ENCODE results near the gene ADAMTSL5. TPM values are rescaled to one million over a fixed set of nuclear protein-coding genes. Genes with fewer than 3 reads are reported as not detected.
A peak's percentile ranks its signal among the peaks of the same experiment; 100 is the strongest.

The ADAMTSL5 gene
- total and polyA plus RNA-seq, 9 of the 15 experiments (the other 6 are each of a cell fraction or from before 2014, with no cell fraction given): 1.0 to 11.6 (median 4.1) TPM

DNA sequence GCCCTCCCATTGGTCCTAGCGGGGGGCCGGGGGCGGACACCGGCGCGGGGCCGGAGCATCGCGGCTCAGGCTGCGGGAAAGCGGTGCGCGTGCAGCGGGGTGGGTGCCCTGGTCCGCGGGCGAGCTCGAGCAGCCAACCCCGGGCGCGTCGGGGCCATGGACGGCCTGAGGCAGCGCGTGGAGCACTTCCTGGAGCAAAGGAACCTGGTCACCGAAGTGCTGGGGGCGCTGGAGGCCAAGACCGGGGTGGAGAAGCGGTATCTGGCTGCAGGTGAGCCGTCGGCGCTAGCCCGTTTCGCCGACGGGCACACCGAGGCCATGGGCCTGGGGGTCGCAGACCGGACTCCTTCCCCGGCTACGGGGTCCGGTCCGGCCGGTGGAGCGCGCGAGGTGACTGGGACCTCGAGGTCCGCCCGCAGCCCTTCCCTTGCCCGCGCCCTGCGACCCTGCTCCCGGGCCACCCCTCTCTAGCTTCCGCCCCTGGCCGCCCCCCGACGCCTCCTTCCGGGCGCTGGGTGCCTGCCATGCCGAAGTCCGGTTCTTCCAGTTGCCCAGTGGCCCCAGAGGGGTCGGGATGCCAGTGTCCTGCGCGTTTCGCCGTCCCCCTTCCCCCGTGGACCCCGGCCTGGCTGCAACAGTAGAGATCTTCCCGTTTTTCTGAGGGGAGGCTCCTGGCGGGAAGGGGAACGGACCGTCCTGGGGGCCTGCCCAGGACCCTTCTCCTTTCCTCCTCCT, 21.5 kb downstream of the ADAMTSL5 start, which contains the start of gene REEP6 (continued):
- TF ChIP-seq, protein P1, sequence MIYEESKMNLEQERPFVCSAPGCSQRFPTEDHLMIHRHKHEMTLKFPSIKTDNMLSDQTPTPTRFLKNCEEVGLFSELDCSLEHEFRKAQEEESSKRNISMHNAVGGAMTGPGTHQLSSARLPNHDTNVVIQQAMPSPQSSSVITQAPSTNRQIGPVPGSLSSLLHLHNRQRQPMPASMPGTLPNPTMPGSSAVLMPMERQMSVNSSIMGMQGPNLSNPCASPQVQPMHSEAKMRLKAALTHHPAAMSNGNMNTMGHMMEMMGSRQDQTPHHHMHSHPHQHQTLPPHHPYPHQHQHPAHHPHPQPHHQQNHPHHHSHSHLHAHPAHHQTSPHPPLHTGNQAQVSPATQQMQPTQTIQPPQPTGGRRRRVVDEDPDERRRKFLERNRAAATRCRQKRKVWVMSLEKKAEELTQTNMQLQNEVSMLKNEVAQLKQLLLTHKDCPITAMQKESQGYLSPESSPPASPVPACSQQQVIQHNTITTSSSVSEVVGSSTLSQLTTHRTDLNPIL (CRISPR knock-in tag; IDR thresholded peaks at IDR 0.05): no peak
- TF ChIP-seq, protein P2, sequence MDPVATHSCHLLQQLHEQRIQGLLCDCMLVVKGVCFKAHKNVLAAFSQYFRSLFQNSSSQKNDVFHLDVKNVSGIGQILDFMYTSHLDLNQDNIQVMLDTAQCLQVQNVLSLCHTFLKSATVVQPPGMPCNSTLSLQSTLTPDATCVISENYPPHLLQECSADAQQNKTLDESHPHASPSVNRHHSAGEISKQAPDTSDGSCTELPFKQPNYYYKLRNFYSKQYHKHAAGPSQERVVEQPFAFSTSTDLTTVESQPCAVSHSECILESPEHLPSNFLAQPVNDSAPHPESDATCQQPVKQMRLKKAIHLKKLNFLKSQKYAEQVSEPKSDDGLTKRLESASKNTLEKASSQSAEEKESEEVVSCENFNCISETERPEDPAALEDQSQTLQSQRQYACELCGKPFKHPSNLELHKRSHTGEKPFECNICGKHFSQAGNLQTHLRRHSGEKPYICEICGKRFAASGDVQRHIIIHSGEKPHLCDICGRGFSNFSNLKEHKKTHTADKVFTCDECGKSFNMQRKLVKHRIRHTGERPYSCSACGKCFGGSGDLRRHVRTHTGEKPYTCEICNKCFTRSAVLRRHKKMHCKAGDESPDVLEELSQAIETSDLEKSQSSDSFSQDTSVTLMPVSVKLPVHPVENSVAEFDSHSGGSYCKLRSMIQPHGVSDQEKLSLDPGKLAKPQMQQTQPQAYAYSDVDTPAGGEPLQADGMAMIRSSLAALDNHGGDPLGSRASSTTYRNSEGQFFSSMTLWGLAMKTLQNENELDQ (CRISPR knock-in tag; IDR thresholded peaks at IDR 0.05; ENCODE audit: borderline replicate concordance): no peak
- TF ChIP-seq RUNX1 (IDR thresholded peaks at IDR 0.05; ENCODE audit: low read depth): no peak
- peak in 1 of 2 experiments; percentile 33; a peak in 1 of 4 replicates for TF ChIP-seq HDAC1 (IDR thresholded peaks at IDR 0.05)
- TF ChIP-seq TRIM24 (IDR thresholded peaks at IDR 0.05): peak in 1 of 2 experiments; percentile 31; a peak in 1 of 4 replicates
- TF ChIP-seq, protein P3, sequence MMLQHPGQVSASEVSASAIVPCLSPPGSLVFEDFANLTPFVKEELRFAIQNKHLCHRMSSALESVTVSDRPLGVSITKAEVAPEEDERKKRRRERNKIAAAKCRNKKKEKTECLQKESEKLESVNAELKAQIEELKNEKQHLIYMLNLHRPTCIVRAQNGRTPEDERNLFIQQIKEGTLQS (IDR thresholded peaks at IDR 0.05): no peak
- TF ChIP-seq, protein P3 (CRISPR knock-in tag; conservative IDR thresholded peaks at IDR 0.05): no peak
- TF ChIP-seq RFX5 (IDR thresholded peaks at IDR 0.05; ENCODE audit: low read depth, low read length): no peak
- TF ChIP-seq MEF2D (tag; conservative IDR thresholded peaks at IDR 0.05; ENCODE audit: low read depth): no peak
- TF ChIP-seq CBX1 (IDR thresholded peaks at IDR 0.05; ENCODE audit: low read depth): no peak
- TF ChIP-seq, protein P4, sequence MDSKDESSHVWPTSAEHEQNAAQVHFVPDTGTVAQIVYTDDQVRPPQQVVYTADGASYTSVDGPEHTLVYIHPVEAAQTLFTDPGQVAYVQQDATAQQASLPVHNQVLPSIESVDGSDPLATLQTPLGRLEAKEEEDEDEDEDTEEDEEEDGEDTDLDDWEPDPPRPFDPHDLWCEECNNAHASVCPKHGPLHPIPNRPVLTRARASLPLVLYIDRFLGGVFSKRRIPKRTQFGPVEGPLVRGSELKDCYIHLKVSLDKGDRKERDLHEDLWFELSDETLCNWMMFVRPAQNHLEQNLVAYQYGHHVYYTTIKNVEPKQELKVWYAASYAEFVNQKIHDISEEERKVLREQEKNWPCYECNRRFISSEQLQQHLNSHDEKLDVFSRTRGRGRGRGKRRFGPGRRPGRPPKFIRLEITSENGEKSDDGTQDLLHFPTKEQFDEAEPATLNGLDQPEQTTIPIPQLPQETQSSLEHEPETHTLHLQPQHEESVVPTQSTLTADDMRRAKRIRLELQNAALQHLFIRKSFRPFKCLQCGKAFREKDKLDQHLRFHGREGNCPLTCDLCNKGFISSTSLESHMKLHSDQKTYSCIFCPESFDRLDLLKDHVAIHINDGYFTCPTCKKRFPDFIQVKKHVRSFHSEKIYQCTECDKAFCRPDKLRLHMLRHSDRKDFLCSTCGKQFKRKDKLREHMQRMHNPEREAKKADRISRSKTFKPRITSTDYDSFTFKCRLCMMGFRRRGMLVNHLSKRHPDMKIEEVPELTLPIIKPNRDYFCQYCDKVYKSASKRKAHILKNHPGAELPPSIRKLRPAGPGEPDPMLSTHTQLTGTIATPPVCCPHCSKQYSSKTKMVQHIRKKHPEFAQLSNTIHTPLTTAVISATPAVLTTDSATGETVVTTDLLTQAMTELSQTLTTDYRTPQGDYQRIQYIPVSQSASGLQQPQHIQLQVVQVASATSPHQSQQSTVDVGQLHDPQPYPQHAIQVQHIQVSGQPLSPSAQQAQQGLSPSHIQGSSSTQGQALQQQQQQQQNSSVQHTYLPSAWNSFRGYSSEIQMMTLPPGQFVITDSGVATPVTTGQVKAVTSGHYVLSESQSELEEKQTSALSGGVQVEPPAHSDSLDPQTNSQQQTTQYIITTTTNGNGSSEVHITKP (IDR thresholded peaks at IDR 0.05; ENCODE audit: partially characterized antibody): no peak
- no peak for TF ChIP-seq SRF (CRISPR knock-in tag; IDR thresholded peaks at IDR 0.05)
- TF ChIP-seq, protein P5, sequence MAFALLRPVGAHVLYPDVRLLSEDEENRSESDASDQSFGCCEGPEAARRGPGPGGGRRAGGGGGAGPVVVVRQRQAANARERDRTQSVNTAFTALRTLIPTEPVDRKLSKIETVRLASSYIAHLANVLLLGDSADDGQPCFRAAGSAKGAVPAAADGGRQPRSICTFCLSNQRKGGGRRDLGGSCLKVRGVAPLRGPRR (CRISPR knock-in tag; IDR thresholded peaks at IDR 0.05): no peak
- TF ChIP-seq ZNF431 (CRISPR knock-in tag; IDR thresholded peaks at IDR 0.05): 0 out of 2 replicates have a peak, but pooled peaks have one; percentile 21
- TF ChIP-seq, protein P6, sequence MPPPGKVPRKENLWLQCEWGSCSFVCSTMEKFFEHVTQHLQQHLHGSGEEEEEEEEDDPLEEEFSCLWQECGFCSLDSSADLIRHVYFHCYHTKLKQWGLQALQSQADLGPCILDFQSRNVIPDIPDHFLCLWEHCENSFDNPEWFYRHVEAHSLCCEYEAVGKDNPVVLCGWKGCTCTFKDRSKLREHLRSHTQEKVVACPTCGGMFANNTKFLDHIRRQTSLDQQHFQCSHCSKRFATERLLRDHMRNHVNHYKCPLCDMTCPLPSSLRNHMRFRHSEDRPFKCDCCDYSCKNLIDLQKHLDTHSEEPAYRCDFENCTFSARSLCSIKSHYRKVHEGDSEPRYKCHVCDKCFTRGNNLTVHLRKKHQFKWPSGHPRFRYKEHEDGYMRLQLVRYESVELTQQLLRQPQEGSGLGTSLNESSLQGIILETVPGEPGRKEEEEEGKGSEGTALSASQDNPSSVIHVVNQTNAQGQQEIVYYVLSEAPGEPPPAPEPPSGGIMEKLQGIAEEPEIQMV (tag; conservative IDR thresholded peaks at IDR 0.05; ENCODE audit: low read depth): no peak
- TF ChIP-seq C11orf30 (IDR thresholded peaks at IDR 0.05; ENCODE audit: low read depth): no peak
- TF ChIP-seq ETV1 (tag; conservative IDR thresholded peaks at IDR 0.05; ENCODE audit: low read depth): no peak
